Measurements from ENCODE around the gene IFNA4. TPM values are rescaled to one million over a fixed set of nuclear protein-coding genes. Genes with fewer than 3 reads are reported as not detected.
A peak's percentile ranks its signal among the peaks of the same experiment; 100 is the strongest.

IFNA4 gene
- total and polyA plus RNA-seq, 5 experiments from 2014 or later: not detected

DNA sequence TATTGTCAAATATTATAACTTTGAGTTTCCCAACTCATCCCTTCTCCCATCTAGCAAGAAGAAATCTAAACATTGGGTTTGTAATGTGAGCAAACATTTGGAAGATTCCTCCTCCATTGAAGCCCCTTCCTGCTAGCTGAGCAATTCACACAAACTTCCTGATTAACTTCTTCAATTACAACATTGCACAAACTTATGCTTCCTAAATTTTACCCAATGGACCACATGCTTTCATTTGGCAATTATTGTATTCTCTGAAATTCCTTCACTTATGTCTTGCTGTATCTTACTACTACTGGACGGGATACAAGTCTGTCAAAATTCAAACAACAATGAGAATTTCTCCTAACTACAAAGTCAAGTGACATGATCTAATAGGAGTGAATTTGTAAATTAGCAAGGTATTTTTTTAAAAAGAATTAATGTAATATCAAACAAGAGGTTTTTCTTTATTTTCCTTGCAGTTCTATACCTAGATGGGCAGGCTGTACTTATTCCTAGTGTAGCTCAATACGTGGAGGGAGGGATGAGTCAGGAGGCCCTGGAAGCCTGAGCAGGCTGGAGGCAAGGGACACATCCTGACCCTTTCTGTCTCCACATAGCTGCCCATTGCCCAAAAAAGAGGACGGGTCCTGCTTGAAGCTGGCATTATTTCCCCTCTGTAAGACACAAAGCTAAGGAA, 33.9 kb downstream of the IFNA4 start:
- DNase-seq: no peak
- POLR2A ChIA-PET: no interaction called here
- H3K9me3 Mint-ChIP-seq: peaks cover 5 to 23% (median 10%) of the 10 kb centered on the region in 9 donors
- H3K4me3 Mint-ChIP-seq: no peak overlapping the region
- H3K4me1 Mint-ChIP-seq: peaks cover 4 to 7% (median 6%) of the 10 kb centered on the region in 4 donors
- peaks cover 0 to 3% (median 0%) of the 10 kb centered on the region in 5 donors for H3K27me3 Mint-ChIP-seq
- H3K27ac Mint-ChIP-seq: no peak overlapping the region
- no peak for ATAC-seq
- H3K36me3 Mint-ChIP-seq: peaks cover 0 to 18% (median 7%) of the 10 kb centered on the region in 3 donors

DNA sequence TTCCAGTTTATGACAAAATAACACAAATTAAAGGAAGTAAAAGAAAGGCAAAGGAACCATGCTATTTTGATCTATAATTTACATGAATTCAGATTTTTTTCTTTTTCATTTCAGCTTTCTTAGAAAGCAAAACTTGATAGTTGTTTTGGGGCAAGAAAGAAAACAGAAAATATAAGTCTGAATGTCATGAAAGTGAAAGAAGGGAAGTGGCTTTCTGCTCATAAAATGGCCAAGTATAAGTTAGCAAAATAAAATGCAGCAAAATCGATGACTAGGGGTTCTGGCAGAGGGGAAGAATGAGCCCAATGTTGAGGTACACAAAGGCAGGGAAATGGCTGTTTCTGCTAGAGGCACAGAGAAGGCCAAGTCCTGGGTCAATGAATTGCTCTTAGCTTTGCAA, 42.8 kb downstream of the IFNA4 start:
- H3K9me3 Mint-ChIP-seq: peaks cover 9 to 21% (median 20%) of the 10 kb centered on the region in 9 donors
- H3K27me3 Mint-ChIP-seq: peaks cover 0 to 3% (median 0%) of the 10 kb centered on the region in 5 donors
- peak overlapping the region in 4 of 10 donors; percentile 2 to 34 (median 4) for H3K4me3 Mint-ChIP-seq
- peak overlapping the region in 3 of 10 donors; percentile 16 to 49 (median 19) for H3K27ac Mint-ChIP-seq
- peaks cover 6 to 23% (median 12%) of the 10 kb centered on the region in 4 donors for H3K4me1 Mint-ChIP-seq
- DNase-seq (no peak), ATAC-seq (no peak)
- POLR2A ChIA-PET: no interaction called here
- peaks cover 0 to 20% (median 15%) of the 10 kb centered on the region in 3 donors for H3K36me3 Mint-ChIP-seq

DNA sequence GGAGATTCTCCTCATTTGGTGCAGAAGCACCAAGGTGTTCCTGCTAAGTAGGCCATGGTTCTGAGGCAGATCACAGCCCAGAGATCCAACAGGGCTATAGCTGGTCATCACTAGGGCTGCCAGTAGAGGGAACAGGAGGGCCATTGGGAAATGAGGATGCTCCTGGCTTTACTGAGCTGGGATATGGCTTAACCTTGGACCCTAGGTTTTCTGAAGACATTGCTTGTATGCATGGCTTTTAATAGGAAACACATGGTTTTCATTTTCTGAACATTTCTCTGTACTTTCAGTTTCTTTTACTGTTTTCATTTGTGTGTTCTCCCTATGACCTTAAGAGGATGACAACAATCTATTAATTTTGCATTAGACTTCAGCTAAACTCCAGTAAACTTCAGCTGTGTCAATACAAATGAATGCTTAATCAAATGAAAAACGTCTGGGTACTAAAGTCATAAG, 45.9 kb downstream of the IFNA4 start, which contains the start of gene IFNW1:
TSS of gene IFNW1 (minus strand) at position 406 of the 456 bp plus-strand sequence. CDS start at position 144, 262 bp downstream.
- peaks cover 6 to 23% (median 12%) of the 10 kb centered on the region in 4 donors for H3K4me1 Mint-ChIP-seq
- no peak within 1 kb of the TSS for H3K4me3 Mint-ChIP-seq
- ATAC-seq: no peak
- H3K36me3 Mint-ChIP-seq: no peaks in the 10 kb centered on the region
- peaks cover 0 to 3% (median 0%) of the 10 kb centered on the region in 5 donors for H3K27me3 Mint-ChIP-seq
- POLR2A ChIA-PET: no interaction called here
- DNase-seq: no peak
- H3K27ac Mint-ChIP-seq: no peak within 1 kb of the TSS
- peaks cover 0 to 3% (median 0%) of the 10 kb centered on the region in 9 donors for H3K9me3 Mint-ChIP-seq

DNA sequence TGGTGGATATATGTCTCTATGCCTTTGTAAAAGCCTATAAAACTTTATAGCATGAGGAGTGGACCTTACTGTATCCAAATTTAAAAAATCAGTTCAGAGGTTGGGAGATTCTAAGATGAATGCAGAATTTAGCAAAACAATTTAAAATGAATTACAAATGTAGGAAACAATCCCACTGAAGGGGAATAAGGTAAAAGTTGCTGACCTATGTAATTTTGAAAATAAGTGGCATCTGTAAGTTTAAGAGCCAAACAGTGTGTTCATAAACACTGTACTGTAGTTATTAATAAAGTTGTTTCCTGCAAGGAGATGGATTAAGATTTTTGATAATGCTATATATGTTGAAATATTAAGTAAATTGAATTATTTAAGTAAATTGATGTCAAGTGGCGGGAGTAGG, 50.4 kb downstream of the IFNA4 start:
- POLR2A ChIA-PET: no interaction called here
- H3K27me3 Mint-ChIP-seq: peaks cover 0 to 12% (median 0%) of the 10 kb centered on the region in 5 donors
- no peak overlapping the region for H3K27ac Mint-ChIP-seq
- no peaks in the 10 kb centered on the region for H3K9me3 Mint-ChIP-seq
- no peak for DNase-seq
- no peak overlapping the region for H3K4me3 Mint-ChIP-seq
- H3K36me3 Mint-ChIP-seq: no peaks in the 10 kb centered on the region
- ATAC-seq: no peak
- peaks cover 0 to 9% (median 3%) of the 10 kb centered on the region in 4 donors for H3K4me1 Mint-ChIP-seq

Other genes with a start within 250 kb of the IFNA4 start
- 10 to 100 TPM; 11.5 to 12.6 TPM for gene HACD4, start 155.9 kb downstream of the IFNA4 start, total RNA-seq
- 1 to 10 TPM; 7.5 to 8.1 (median 7.8) TPM for gene HACD4, start 155.9 kb downstream of the IFNA4 start, polyA plus RNA-seq
- gene IFNB1, start 109.6 kb downstream of the IFNA4 start, total RNA-seq: not detected
- not detected for gene IFNB1, start 109.6 kb downstream of the IFNA4 start, polyA plus RNA-seq
- not detected for gene IFNW1, start 45.8 kb downstream of the IFNA4 start, total RNA-seq
- gene IFNW1, start 45.8 kb downstream of the IFNA4 start, polyA plus RNA-seq: not detected
- not detected for gene IFNA21, start 20.9 kb downstream of the IFNA4 start, total RNA-seq
- gene IFNA21, start 20.9 kb downstream of the IFNA4 start, polyA plus RNA-seq: not detected
- not detected for gene IFNA7, start 14.6 kb upstream of the IFNA4 start, total RNA-seq
- not detected for gene IFNA7, start 14.6 kb upstream of the IFNA4 start, polyA plus RNA-seq
- not detected for gene IFNA10, start 19.6 kb upstream of the IFNA4 start, total RNA-seq
- not detected for gene IFNA10, start 19.6 kb upstream of the IFNA4 start, polyA plus RNA-seq
- gene IFNA16, start 29.7 kb upstream of the IFNA4 start, total RNA-seq: not detected
- not detected for gene IFNA16, start 29.7 kb upstream of the IFNA4 start, polyA plus RNA-seq
- gene IFNA17, start 40.6 kb upstream of the IFNA4 start, total RNA-seq: not detected
- not detected for gene IFNA17, start 40.6 kb upstream of the IFNA4 start, polyA plus RNA-seq
- gene IFNA14, start 52.4 kb upstream of the IFNA4 start, total RNA-seq: not detected
- gene IFNA14, start 52.4 kb upstream of the IFNA4 start, polyA plus RNA-seq: not detected
- under 1 TPM in 1 of 2 experiments, not detected in 1; 0.52 TPM for gene IFNA5, start 117.7 kb upstream of the IFNA4 start, total RNA-seq
- gene IFNA5, start 117.7 kb upstream of the IFNA4 start, polyA plus RNA-seq: not detected
- gene KLHL9, start 147.8 kb upstream of the IFNA4 start, total RNA-seq: 10 to 100 TPM; 33.8 to 36.4 TPM
- gene KLHL9, start 147.8 kb upstream of the IFNA4 start, polyA plus RNA-seq: 10 to 100 TPM; 14.8 to 19.6 (median 18.6) TPM
- not detected for gene IFNA6, start 163.3 kb upstream of the IFNA4 start, total RNA-seq
- not detected for gene IFNA6, start 163.3 kb upstream of the IFNA4 start, polyA plus RNA-seq
- not detected for gene IFNA13, start 180.5 kb upstream of the IFNA4 start, total RNA-seq
- not detected for gene IFNA13, start 180.5 kb upstream of the IFNA4 start, polyA plus RNA-seq
- not detected for gene IFNA2, start 197.8 kb upstream of the IFNA4 start, total RNA-seq
- not detected for gene IFNA2, start 197.8 kb upstream of the IFNA4 start, polyA plus RNA-seq
- not detected for gene IFNA8, start 221.5 kb upstream of the IFNA4 start, total RNA-seq
- gene IFNA8, start 221.5 kb upstream of the IFNA4 start, polyA plus RNA-seq: not detected